Peyer's patch (tissue), 4 donors: ENCODE results near the gene GPR137B.

ENCODE experiments used
- CTCF ChIP-seq, 6 experiments: fragments of 450-650 bp in 4 of 6; fragments of 200-600 bp in 2 of 6; sonication (generic) in 1 of 6; IDR thresholded peaks; one replicate each; pipeline ENCODE4 v1.5.1; 2017 to 2019; ENCODE audit warnings: antibody characterized with exemption in 6 of 6, mild to moderate bottlenecking in 3 of 6, moderate library complexity in 1 of 6
- POLR2A ChIP-seq, 2 donors: fragments of 450-650 bp; IDR thresholded peaks; one replicate each; pipeline ENCODE4 v1.5.1; 2017; ENCODE audit warnings: antibody characterized with exemption in 2 of 2, mild to moderate bottlenecking in 2 of 2, moderate library complexity in 2 of 2

- no peak for TF ChIP-seq CTCF (IDR thresholded peaks at IDR 0.05)
- no peak for TF ChIP-seq POLR2A (IDR thresholded peaks at IDR 0.05)
These were observed 64.8 kb downstream of the GPR137B start for GRCh38 chr1:236207121-236207520.
